ENCODE measurements around the gene PLOD2.

The PLOD2 gene

GRCh38 chr3:146071632-146072031, 89.4 kb downstream of the PLOD2 start:
- Mint-ChIP-seq H3K4me3 (no peak overlapping the region), H3K4me1 (no peaks in the 10 kb centered on the region), H3K27ac (no peak overlapping the region), H3K27me3 (ENCODE audit: low read depth) (no peaks in the 10 kb centered on the region), H3K9me3 (no peaks in the 10 kb centered on the region), H3K36me3 (ENCODE audit: low read depth) (peaks cover 47% of the 10 kb centered on the region)
- TF ChIP-seq, protein P1, sequence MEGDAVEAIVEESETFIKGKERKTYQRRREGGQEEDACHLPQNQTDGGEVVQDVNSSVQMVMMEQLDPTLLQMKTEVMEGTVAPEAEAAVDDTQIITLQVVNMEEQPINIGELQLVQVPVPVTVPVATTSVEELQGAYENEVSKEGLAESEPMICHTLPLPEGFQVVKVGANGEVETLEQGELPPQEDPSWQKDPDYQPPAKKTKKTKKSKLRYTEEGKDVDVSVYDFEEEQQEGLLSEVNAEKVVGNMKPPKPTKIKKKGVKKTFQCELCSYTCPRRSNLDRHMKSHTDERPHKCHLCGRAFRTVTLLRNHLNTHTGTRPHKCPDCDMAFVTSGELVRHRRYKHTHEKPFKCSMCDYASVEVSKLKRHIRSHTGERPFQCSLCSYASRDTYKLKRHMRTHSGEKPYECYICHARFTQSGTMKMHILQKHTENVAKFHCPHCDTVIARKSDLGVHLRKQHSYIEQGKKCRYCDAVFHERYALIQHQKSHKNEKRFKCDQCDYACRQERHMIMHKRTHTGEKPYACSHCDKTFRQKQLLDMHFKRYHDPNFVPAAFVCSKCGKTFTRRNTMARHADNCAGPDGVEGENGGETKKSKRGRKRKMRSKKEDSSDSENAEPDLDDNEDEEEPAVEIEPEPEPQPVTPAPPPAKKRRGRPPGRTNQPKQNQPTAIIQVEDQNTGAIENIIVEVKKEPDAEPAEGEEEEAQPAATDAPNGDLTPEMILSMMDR (IDR thresholded peaks at IDR 0.05; ENCODE audit: unreplicated experiment in 3 of 3): no peak

DNA sequence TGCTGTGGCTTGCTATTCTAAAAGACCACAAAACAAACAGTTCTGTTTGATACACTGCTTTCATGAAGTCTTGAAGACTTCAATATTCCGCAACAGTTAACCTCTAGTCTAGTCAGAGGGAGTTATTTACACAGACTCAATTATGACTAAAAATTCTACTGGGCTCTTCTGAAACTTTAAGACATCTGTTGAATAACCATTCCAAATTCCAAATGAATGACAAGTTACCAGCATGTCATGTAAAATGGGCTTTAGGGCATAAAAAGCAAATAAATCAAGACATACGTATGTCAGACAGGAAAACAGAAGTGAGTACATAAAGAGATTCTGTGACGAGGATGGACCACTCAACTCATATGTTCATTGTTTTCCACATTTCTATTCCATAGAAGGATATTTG, 93.9 kb downstream of the PLOD2 start:
- Mint-ChIP-seq H3K27ac (peak overlapping the region in 1 of 3 experiments; percentile 29), H3K36me3 (ENCODE audit: low read depth) (peaks cover 33% of the 10 kb centered on the region), H3K27me3 (ENCODE audit: low read depth) (no peaks in the 10 kb centered on the region), H3K9me3 (no peaks in the 10 kb centered on the region), H3K4me1 (no peaks in the 10 kb centered on the region), H3K4me3 (no peak overlapping the region)
- TF ChIP-seq, protein P1 (IDR thresholded peaks at IDR 0.05; ENCODE audit: unreplicated experiment in 3 of 3): no peak

DNA sequence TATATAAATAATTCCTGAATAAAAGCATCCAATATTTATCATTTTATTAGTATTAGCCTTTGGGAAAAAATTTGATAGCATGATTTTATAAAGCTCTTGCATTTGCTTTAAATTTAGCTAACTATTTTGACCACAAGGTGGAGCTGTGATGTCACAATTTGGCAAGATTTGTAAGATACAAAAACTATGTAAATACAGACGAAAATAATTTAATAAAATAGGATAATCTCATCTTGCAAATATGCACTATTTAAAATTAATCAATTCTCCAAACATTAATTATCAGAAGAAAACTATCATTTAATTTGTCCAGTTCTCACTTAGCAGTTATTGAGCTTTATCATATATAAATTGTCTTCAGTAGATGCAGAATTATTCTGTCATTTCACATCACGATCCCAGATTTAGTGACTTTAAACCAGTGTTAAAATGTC, 95.4 kb downstream of the PLOD2 start:
- peaks cover 21% of the 10 kb centered on the region for H3K36me3 Mint-ChIP-seq (ENCODE audit: low read depth)
- H3K27ac Mint-ChIP-seq: no peak overlapping the region
- H3K9me3 Mint-ChIP-seq: no peaks in the 10 kb centered on the region
- TF ChIP-seq, protein P1 (IDR thresholded peaks at IDR 0.05; ENCODE audit: unreplicated experiment in 3 of 3): peak; percentile 74 to 88 (median 76)
- H3K27me3 Mint-ChIP-seq (ENCODE audit: low read depth): no peaks in the 10 kb centered on the region
- H3K4me1 Mint-ChIP-seq: no peaks in the 10 kb centered on the region
- no peak overlapping the region for H3K4me3 Mint-ChIP-seq

DNA sequence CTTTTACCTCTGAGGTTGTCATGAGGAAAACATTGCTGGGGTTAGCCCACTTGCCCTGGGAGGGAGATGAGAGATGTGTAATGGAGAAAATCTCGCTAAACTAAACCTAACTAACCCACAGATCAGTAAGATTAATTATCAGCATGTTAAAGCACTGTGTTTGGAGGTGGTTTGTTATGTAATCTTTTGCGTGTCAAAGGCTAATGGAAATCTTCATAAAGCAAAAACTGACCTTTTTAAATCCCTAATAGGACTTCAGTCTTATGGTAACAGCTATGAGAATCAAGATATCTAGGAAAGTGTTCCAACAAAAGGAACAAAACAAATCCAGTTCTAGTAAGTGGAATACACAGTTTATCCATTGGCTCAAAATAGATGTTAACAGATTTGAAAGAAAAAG, 102.7 kb downstream of the PLOD2 start:
- TF ChIP-seq, protein P1 (IDR thresholded peaks at IDR 0.05; ENCODE audit: unreplicated experiment in 3 of 3): no peak
- no peaks in the 10 kb centered on the region for H3K4me1 Mint-ChIP-seq
- H3K4me3 Mint-ChIP-seq: no peak overlapping the region
- H3K36me3 Mint-ChIP-seq (ENCODE audit: low read depth): peaks cover 9% of the 10 kb centered on the region
- H3K27me3 Mint-ChIP-seq (ENCODE audit: low read depth): no peaks in the 10 kb centered on the region
- peak overlapping the region; percentile 56 to 65 (median 57) for H3K27ac Mint-ChIP-seq
- H3K9me3 Mint-ChIP-seq: no peaks in the 10 kb centered on the region

- Mint-ChIP-seq H3K4me3 (no peak overlapping the region), H3K4me1 (no peaks in the 10 kb centered on the region), H3K36me3 (ENCODE audit: low read depth) (peaks cover 12% of the 10 kb centered on the region), H3K27me3 (ENCODE audit: low read depth) (no peaks in the 10 kb centered on the region), H3K9me3 (no peaks in the 10 kb centered on the region), H3K27ac (no peak overlapping the region)
- TF ChIP-seq, protein P1 (IDR thresholded peaks at IDR 0.05; ENCODE audit: unreplicated experiment in 3 of 3): no peak
Measured at GRCh38 chr3:146052791-146053310, 108.1 kb downstream of the PLOD2 start.

DNA sequence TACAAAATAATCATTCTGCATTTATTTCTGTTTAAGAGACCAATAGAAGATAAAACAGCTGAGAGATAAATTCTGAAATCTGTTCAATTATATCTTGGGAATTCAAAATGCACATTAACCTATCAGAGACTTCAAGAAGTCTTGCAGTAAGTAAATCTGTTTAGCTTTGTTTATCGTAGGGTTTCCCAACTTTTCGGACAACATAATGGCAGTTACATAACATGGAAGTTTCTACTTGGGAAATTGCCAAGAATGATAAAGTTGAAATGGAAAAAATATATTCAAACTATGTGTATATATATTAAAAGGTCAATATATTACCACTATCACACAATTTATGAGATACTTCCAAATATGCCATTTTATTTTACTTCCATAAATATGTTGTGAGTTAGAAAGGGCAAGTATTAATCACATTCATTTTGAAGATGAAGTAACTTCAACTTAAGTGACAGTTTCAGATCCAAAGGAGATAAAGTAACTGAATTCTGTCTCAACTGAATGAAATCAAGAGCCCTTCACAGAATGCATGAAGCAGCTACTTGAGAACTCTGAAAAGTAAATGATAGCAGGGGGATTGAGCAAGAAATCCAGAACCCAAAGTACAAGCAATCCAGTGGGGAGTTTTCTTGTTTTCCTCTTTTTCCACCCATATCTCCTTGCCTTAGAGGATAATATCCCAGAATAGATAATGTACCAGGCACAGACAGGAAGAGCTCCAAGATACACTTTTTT, 108.8 kb downstream of the PLOD2 start:
- Mint-ChIP-seq H3K4me1 (no peaks in the 10 kb centered on the region), H3K27me3 (ENCODE audit: low read depth) (no peaks in the 10 kb centered on the region), H3K36me3 (ENCODE audit: low read depth) (peaks cover 12% of the 10 kb centered on the region), H3K27ac (peak overlapping the region in 1 of 3 experiments; percentile 25), H3K4me3 (no peak overlapping the region), H3K9me3 (no peaks in the 10 kb centered on the region)
- TF ChIP-seq, protein P1 (IDR thresholded peaks at IDR 0.05; ENCODE audit: unreplicated experiment in 3 of 3): no peak

Data from nephron (organoid).